ENCODE data around the gene CCDC27. TPM values are rescaled to one million over a fixed set of nuclear protein-coding genes. Genes with fewer than 3 reads are reported as not detected.
A peak's percentile ranks its signal among the peaks of the same experiment; 100 is the strongest.
"Not testable (repeated sequence)": the region's sequence is repeated elsewhere in the genome, so short reads cannot be mapped to it uniquely, and the experiment has no call there.

Gene CCDC27
- polyA plus RNA-seq, 4 donors: 0.07 to 0.27 (median 0.19) TPM

- DNase-seq (ENCODE audit: low read depth in 4 of 4, low spot score in 3 of 4): no peak
Measured at GRCh38 chr1:3787745-3788605, 35.7 kb downstream of the CCDC27 start.

- DNase-seq (ENCODE audit: low read depth in 4 of 4, low spot score in 3 of 4): no peak
Measured at GRCh38 chr1:3788756-3789420, 36.6 kb downstream of the CCDC27 start.

GRCh38 chr1:3789421-3790300, 37.4 kb downstream of the CCDC27 start:
- DNase-seq (ENCODE audit: low read depth in 4 of 4, low spot score in 3 of 4): no peak

- DNase-seq (ENCODE audit: low read depth in 4 of 4, low spot score in 3 of 4): no peak
Measured at GRCh38 chr1:3790500-3790923, 38.3 kb downstream of the CCDC27 start.

GRCh38 chr1:3790952-3791351, 38.7 kb downstream of the CCDC27 start:
- no peak for DNase-seq (ENCODE audit: low read depth in 4 of 4, low spot score in 3 of 4)

GRCh38 chr1:3795453-3796214, 43.4 kb downstream of the CCDC27 start:
- no peak for DNase-seq (ENCODE audit: low read depth in 4 of 4, low spot score in 3 of 4)

GRCh38 chr1:3796215-3797061, 44.2 kb downstream of the CCDC27 start, which contains the start of gene LRRC47:
Gene LRRC47 (minus strand): TSS chr1:3796498. CDS start chr1:3796476, 22 bp downstream.
- peak; percentile 66 to 84 (median 76) for DNase-seq (ENCODE audit: low read depth in 4 of 4, low spot score in 3 of 4)

- no peak for DNase-seq (ENCODE audit: low read depth in 4 of 4, low spot score in 3 of 4)
Measured at GRCh38 chr1:3799976-3800685, 47.9 kb downstream of the CCDC27 start.

GRCh38 chr1:3800795-3801194, 48.5 kb downstream of the CCDC27 start:
- DNase-seq (ENCODE audit: low read depth in 4 of 4, low spot score in 3 of 4): not testable (repeated sequence)

GRCh38 chr1:3803905-3804626, 51.8 kb downstream of the CCDC27 start:
- DNase-seq (ENCODE audit: low read depth in 4 of 4, low spot score in 3 of 4): no peak

GRCh38 chr1:3804627-3804944, 52.3 kb downstream of the CCDC27 start:
- not testable (repeated sequence) for DNase-seq (ENCODE audit: low read depth in 4 of 4, low spot score in 3 of 4)

GRCh38 chr1:3805038-3805437, 52.8 kb downstream of the CCDC27 start:
- no peak for DNase-seq (ENCODE audit: low read depth in 4 of 4, low spot score in 3 of 4)

GRCh38 chr1:3807769-3808168, 55.5 kb downstream of the CCDC27 start:
- no peak for DNase-seq (ENCODE audit: low read depth in 4 of 4, low spot score in 3 of 4)

- DNase-seq (ENCODE audit: low read depth in 4 of 4, low spot score in 3 of 4): no peak
Measured at GRCh38 chr1:3809680-3810079, 57.4 kb downstream of the CCDC27 start.

GRCh38 chr1:3810149-3810761, 58.0 kb downstream of the CCDC27 start:
- DNase-seq (ENCODE audit: low read depth in 4 of 4, low spot score in 3 of 4): not testable (repeated sequence)

- DNase-seq (ENCODE audit: low read depth in 4 of 4, low spot score in 3 of 4): no peak
Measured at GRCh38 chr1:3811595-3811911, 59.3 kb downstream of the CCDC27 start.

GRCh38 chr1:3814065-3814464, 61.8 kb downstream of the CCDC27 start:
- no peak for DNase-seq (ENCODE audit: low read depth in 4 of 4, low spot score in 3 of 4)
